Sigmoid colon (tissue), 7 donors: ENCODE measurements around the gene CDH13. TPM values are rescaled to one million over a fixed set of nuclear protein-coding genes. Genes with fewer than 3 reads are reported as not detected.

ENCODE experiments used
- DNase-seq: peaks from one replicate; pipeline ENCODE4 v3.0.0-alpha.2; 2019
- H3K27ac ChIP-seq, 4 donors: fragments of 200-600 bp; sonication (generic); one replicate each; pipeline ENCODE4 v1.5.1; 2016 to 2019; ENCODE audit warnings: mild to moderate bottlenecking in 1 of 4
- H3K27me3 ChIP-seq, 3 donors: fragments of 200-600 bp; sonication (generic); one replicate each; pipeline ENCODE4 v1.5.1; 2019; ENCODE audit warnings: mild to moderate bottlenecking in 1 of 3
- H3K36me3 ChIP-seq, 4 donors: fragments of 200-600 bp; sonication (generic); one replicate each; pipeline ENCODE4 v1.5.1; 2016 to 2019
- H3K4me1 ChIP-seq, 4 donors: fragments of 200-600 bp; sonication (generic); one replicate each; pipeline ENCODE4 v1.5.1; 2017 to 2019
- H3K4me3 ChIP-seq, 4 donors: fragments of 200-600 bp; sonication (generic); one replicate each; pipeline ENCODE4 v1.5.1; 2017 to 2019; ENCODE audit warnings: mild to moderate bottlenecking in 2 of 4, moderate library complexity in 1 of 4
- H3K9me3 ChIP-seq, 4 donors: fragments of 200-600 bp in 3 of 4; sonication (generic) in 3 of 4; one replicate each; pipeline versions ENCODE4 v1.5.1 to v1.6.1; 2013 to 2019
- CTCF ChIP-seq, 4 experiments: fragments of 450-650 bp in 3 of 4; fragments of 200-600 bp in 1 of 4; IDR thresholded peaks; one replicate each; pipeline ENCODE4 v1.5.1; 2016 to 2019; ENCODE audit warnings: antibody characterized with exemption in 4 of 4, mild to moderate bottlenecking in 3 of 4, moderate library complexity in 2 of 4
- EP300 ChIP-seq, 4 donors: sonication (generic); formaldehyde crosslinking; IDR thresholded peaks; one replicate each; pipeline ENCODE4 v1.6.1; 2017; ENCODE audit warnings: antibody characterized with exemption in 4 of 4
- POLR2A ChIP-seq, 2 donors: fragments of 450-650 bp; IDR thresholded peaks; one replicate each; pipeline ENCODE4 v1.6.1; 2016; ENCODE audit warnings: antibody characterized with exemption in 2 of 2, mild to moderate bottlenecking in 2 of 2, moderate library complexity in 2 of 2
- POLR2AphosphoS5 ChIP-seq, 4 donors: sonication (generic); formaldehyde crosslinking; IDR thresholded peaks; one replicate each; pipeline ENCODE4 v1.6.1; 2017; ENCODE audit warnings: antibody characterized with exemption in 4 of 4
- WGBS, 2 donors: extraction: QIAGEN DNeasy Blood & Tissue Kit; methylation state at CpG; one replicate each; pipeline ENCODE4 v1.1.7; 2013; 5-methylcytosine and 5-hydroxymethylcytosine counted together
- intact Hi-C: fragments of 100-400 bp; cut with DNase I; formaldehyde crosslinking; loops from one replicate; pipeline ENCODE4 v1.15.1; 2023
- polyA plus RNA-seq, 3 donors: library from polyadenylated mRNA; stranded (reverse); fragments of 200-250 nt; gene quantifications; one replicate each; pipeline ENCODE4 v1.2.3, GENCODE V29; 2013
- total RNA-seq, 4 donors: library from RNA; depleted of rRNA; stranded (reverse); fragments of >200 nt; gene quantifications; one replicate each; pipeline ENCODE4 v1.1.0, GENCODE V29; 2016
- donor health status: healthy with polysubstance abuse.
- donor health status: Bipolar disorder and iron deficiency.
- donor health status: healthy.

Gene CDH13
- total and polyA plus RNA-seq, 7 donors = 0.60 to 17.6 (median 11.8) TPM

- Histone ChIP-seq H3K27me3 (no peaks in the 10 kb centered on the region), H3K9me3 (no peaks in the 10 kb centered on the region), H3K27ac (no peak overlapping the region), H3K4me3 (no peak overlapping the region), H3K36me3 (no peaks in the 10 kb centered on the region), H3K4me1 (peaks cover 0 to 3% (median 0%) of the 10 kb centered on the region in 4 donors)
- 68 to 72% methylated on average over 7 of the region's 7 CpGs for WGBS, 2 donors
- no peak for TF ChIP-seq EP300 (IDR thresholded peaks at IDR 0.05)
- TF ChIP-seq CTCF (IDR thresholded peaks at IDR 0.05) = no peak
- TF ChIP-seq POLR2A (IDR thresholded peaks at IDR 0.05) = no peak
- no peak for TF ChIP-seq POLR2AphosphoS5 (IDR thresholded peaks at IDR 0.05)
- intact Hi-C loops = no loop called here
- no peak for DNase-seq
These were observed 854.8 kb downstream of the CDH13 start for GRCh38 chr16:83481589-83481988.

GRCh38 chr16:83482545-83483162, 855.9 kb downstream of the CDH13 start:
- no peaks in the 10 kb centered on the region for H3K27me3 ChIP-seq
- no peak overlapping the region for H3K4me3 ChIP-seq
- H3K27ac ChIP-seq = no peak overlapping the region
- no peak for TF ChIP-seq EP300 (IDR thresholded peaks at IDR 0.05)
- TF ChIP-seq POLR2A (IDR thresholded peaks at IDR 0.05) = no peak
- TF ChIP-seq POLR2AphosphoS5 (IDR thresholded peaks at IDR 0.05) = no peak
- no peak for TF ChIP-seq CTCF (IDR thresholded peaks at IDR 0.05)
- no peak for DNase-seq
- H3K4me1 ChIP-seq = peaks cover 0 to 3% (median 0%) of the 10 kb centered on the region in 4 donors
- intact Hi-C loops = no loop called here
- WGBS, 2 donors = 67 to 71% methylated on average over 9 of the region's 9 CpGs
- H3K9me3 ChIP-seq = no peaks in the 10 kb centered on the region
- H3K36me3 ChIP-seq = no peaks in the 10 kb centered on the region

DNA sequence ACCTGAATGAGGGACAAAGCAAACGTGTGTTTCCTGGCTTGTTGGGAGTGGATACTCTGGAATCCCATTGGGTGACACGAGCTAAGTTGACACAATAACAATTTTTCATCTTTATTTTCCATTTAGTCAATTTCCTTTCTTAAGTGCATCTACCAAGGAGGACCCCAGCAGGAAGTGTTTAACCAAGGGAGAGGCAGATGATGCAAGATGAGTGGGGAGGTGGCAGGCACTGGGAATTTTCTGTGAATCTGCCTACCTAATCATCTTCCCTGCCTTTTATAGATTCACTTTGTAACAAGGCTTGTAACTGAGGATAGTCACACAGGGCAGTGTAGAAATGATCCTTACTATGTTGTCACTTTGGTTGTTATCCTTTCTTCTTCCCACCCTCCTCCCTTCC, 863.3 kb downstream of the CDH13 start:
- Histone ChIP-seq H3K27ac (no peak overlapping the region), H3K9me3 (no peaks in the 10 kb centered on the region), H3K36me3 (no peaks in the 10 kb centered on the region), H3K27me3 (no peaks in the 10 kb centered on the region), H3K4me3 (no peak overlapping the region), H3K4me1 (peaks cover 0 to 19% (median 11%) of the 10 kb centered on the region in 4 donors)
- intact Hi-C loops = no loop called here
- 34 to 54% methylated on average over 2 of the region's 2 CpGs for WGBS, 2 donors
- TF ChIP-seq EP300 (IDR thresholded peaks at IDR 0.05) (no peak), POLR2AphosphoS5 (IDR thresholded peaks at IDR 0.05) (no peak), CTCF (IDR thresholded peaks at IDR 0.05) (no peak), POLR2A (IDR thresholded peaks at IDR 0.05) (no peak)
- no peak for DNase-seq

GRCh38 chr16:83494459-83494858, 867.7 kb downstream of the CDH13 start:
- intact Hi-C loops = no loop called here
- H3K4me1 ChIP-seq = peaks cover 0 to 19% (median 11%) of the 10 kb centered on the region in 4 donors
- no peak overlapping the region for H3K4me3 ChIP-seq
- 84 to 91% methylated on average over 1 of the region's 1 CpG for WGBS, 2 donors
- H3K36me3 ChIP-seq = no peaks in the 10 kb centered on the region
- H3K9me3 ChIP-seq = no peaks in the 10 kb centered on the region
- no peaks in the 10 kb centered on the region for H3K27me3 ChIP-seq
- H3K27ac ChIP-seq = no peak overlapping the region
- no peak for DNase-seq
- no peak for TF ChIP-seq POLR2A (IDR thresholded peaks at IDR 0.05)
- TF ChIP-seq CTCF (IDR thresholded peaks at IDR 0.05) = no peak
- no peak for TF ChIP-seq EP300 (IDR thresholded peaks at IDR 0.05)

- H3K36me3 ChIP-seq = no peaks in the 10 kb centered on the region
- intact Hi-C loops = no loop called here
- no peaks in the 10 kb centered on the region for H3K9me3 ChIP-seq
- no peaks in the 10 kb centered on the region for H3K4me1 ChIP-seq
- H3K4me3 ChIP-seq = no peak overlapping the region
- DNase-seq = no peak
- H3K27ac ChIP-seq = no peak overlapping the region
- TF ChIP-seq CTCF (IDR thresholded peaks at IDR 0.05) = no peak
- TF ChIP-seq POLR2AphosphoS5 (IDR thresholded peaks at IDR 0.05) = no peak
- no peak for TF ChIP-seq EP300 (IDR thresholded peaks at IDR 0.05)
- TF ChIP-seq POLR2A (IDR thresholded peaks at IDR 0.05) = no peak
- 74 to 84% methylated on average over 4 of the region's 4 CpGs for WGBS, 2 donors
- H3K27me3 ChIP-seq = no peaks in the 10 kb centered on the region
These were observed 874.7 kb downstream of the CDH13 start for GRCh38 chr16:83501481-83501880.
